Mesodermal cell (in vitro differentiated cells): Measurements from ENCODE around the gene CD3D.

Experiments used
- H3K27ac ChIP-seq: 2 replicates; pipeline ENCODE4 v1.7.0; 2013; ENCODE audit warnings: mild to moderate bottlenecking, low read depth, low read length, moderate library complexity; ENCODE audit not compliant: severe bottlenecking
- H3K36me3 ChIP-seq: 2 replicates; pipeline ENCODE4 v1.7.1; 2013; ENCODE audit warnings: mild to moderate bottlenecking, low read length, moderate library complexity; ENCODE audit not compliant: control insufficient read depth, insufficient read depth
- H3K4me1 ChIP-seq: one replicate; pipeline ENCODE4 v1.7.1; 2013; ENCODE audit warnings: mild to moderate bottlenecking, low read length; ENCODE audit not compliant: insufficient read depth, control insufficient read depth, poor library complexity, severe bottlenecking
- H3K4me3 ChIP-seq: 2 replicates; pipeline ENCODE4 v1.7.0; 2013; ENCODE audit warnings: low read length, control low read depth, mild to moderate bottlenecking; ENCODE audit not compliant: insufficient read depth, poor library complexity, severe bottlenecking; ENCODE audit errors: extremely low read depth
- H3K9me3 ChIP-seq: 2 replicates; pipeline ENCODE4 v1.7.1; 2013; ENCODE audit warnings: mild to moderate bottlenecking, low read length, moderate library complexity; ENCODE audit not compliant: control insufficient read depth
- whole genome bisulfite sequencing, 2 experiments: methylation state at CpG; one replicate each; pipeline ENCODE4 v1.1.5; 2013; ENCODE audit warnings: missing lambda C conversion rate in 2 of 2; ENCODE audit not compliant: insufficient coverage in 2 of 2; 5-methylcytosine and 5-hydroxymethylcytosine counted together

The CD3D gene

GRCh38 chr11:118339281-118339961, 3.1 kb downstream of the CD3D start:
- Histone ChIP-seq H3K4me3 (no peak overlapping the region), H3K36me3 (no peaks in the 10 kb centered on the region), H3K27ac (no peak overlapping the region), H3K4me1 (no peaks in the 10 kb centered on the region), H3K9me3 (no peaks in the 10 kb centered on the region)
- WGBS, 2 experiments: 89 to 93% methylated on average over 4 of the region's 5 CpGs

- Histone ChIP-seq H3K4me1 (no peaks in the 10 kb centered on the region), H3K27ac (no peak overlapping the region)
- WGBS, 2 experiments: 83 to 88% methylated on average over 5 to 6 of the region's 7 CpGs
These were observed 3.9 kb downstream of the CD3D start for GRCh38 chr11:118338637-118339061.

GRCh38 chr11:118334745-118335144, 7.8 kb downstream of the CD3D start:
- Histone ChIP-seq H3K36me3 (no peaks in the 10 kb centered on the region), H3K4me3 (no peak overlapping the region), H3K27ac (no peak overlapping the region), H3K4me1 (no peaks in the 10 kb centered on the region), H3K9me3 (peaks cover 3% of the 10 kb centered on the region)
- WGBS, 2 experiments: no CpG with 5 or more reads among the region's 1 CpG

More at GRCh38 chr11:118338637-118339061, 3.9 kb downstream of the CD3D start:
- Histone ChIP-seq H3K4me3 (no peak overlapping the region), H3K9me3 (no peaks in the 10 kb centered on the region), H3K36me3 (no peaks in the 10 kb centered on the region)

GRCh38 chr11:118328745-118329144, 13.8 kb downstream of the CD3D start:
- H3K4me3 ChIP-seq: no peak overlapping the region
- H3K36me3 ChIP-seq: no peaks in the 10 kb centered on the region
- peaks cover 3% of the 10 kb centered on the region for H3K9me3 ChIP-seq
- H3K4me1 ChIP-seq: no peaks in the 10 kb centered on the region
- no peak overlapping the region for H3K27ac ChIP-seq

- Histone ChIP-seq H3K27ac (no peak overlapping the region), H3K4me3 (no peak overlapping the region), H3K4me1 (no peaks in the 10 kb centered on the region), H3K36me3 (no peaks in the 10 kb centered on the region), H3K9me3 (no peaks in the 10 kb centered on the region)
These were observed 17.2 kb downstream of the CD3D start for GRCh38 chr11:118325283-118325682.

GRCh38 chr11:118322721-118323120, 19.8 kb downstream of the CD3D start:
- Histone ChIP-seq H3K27ac (no peak overlapping the region), H3K9me3 (no peaks in the 10 kb centered on the region), H3K36me3 (no peaks in the 10 kb centered on the region), H3K4me1 (peaks cover 3% of the 10 kb centered on the region), H3K4me3 (no peak overlapping the region)
- WGBS, 2 experiments: 97 to 99% methylated on average over 10 to 19 of the region's 19 CpGs

- no peaks in the 10 kb centered on the region for H3K9me3 ChIP-seq
- H3K36me3 ChIP-seq: no peaks in the 10 kb centered on the region
- no peak overlapping the region for H3K4me3 ChIP-seq
- peaks cover 3% of the 10 kb centered on the region for H3K4me1 ChIP-seq
- WGBS, 2 experiments: 100% methylated on average over 1 of the region's 5 CpGs
- no peak overlapping the region for H3K27ac ChIP-seq
These were observed 21.0 kb downstream of the CD3D start for GRCh38 chr11:118321386-118322082.

- Histone ChIP-seq H3K4me1 (peaks cover 9% of the 10 kb centered on the region), H3K4me3 (no peak overlapping the region), H3K27ac (no peak overlapping the region), H3K9me3 (no peaks in the 10 kb centered on the region), H3K36me3 (no peaks in the 10 kb centered on the region)
- 90 to 91% methylated on average over 3 of the region's 3 CpGs for WGBS, 2 experiments
These were observed 22.0 kb downstream of the CD3D start for GRCh38 chr11:118320515-118320914.

- H3K9me3 ChIP-seq: no peaks in the 10 kb centered on the region
- 86% methylated on average over 1 of the region's 1 CpG; no CpG with 5 or more reads in 1 of the 2 experiments for WGBS, 2 experiments
These were observed 23.2 kb downstream of the CD3D start for GRCh38 chr11:118319337-118319707.

GRCh38 chr11:118318581-118319336, 23.7 kb downstream of the CD3D start:
- 93 to 95% methylated on average over 9 of the region's 11 CpGs for WGBS, 2 experiments
- H3K4me1 ChIP-seq: peaks cover 15% of the 10 kb centered on the region
- no peak overlapping the region for H3K27ac ChIP-seq
- H3K9me3 ChIP-seq: no peaks in the 10 kb centered on the region
- no peak overlapping the region for H3K4me3 ChIP-seq
- H3K36me3 ChIP-seq: no peaks in the 10 kb centered on the region

More at GRCh38 chr11:118319337-118319707, 23.2 kb downstream of the CD3D start:
- Histone ChIP-seq H3K4me1 (peaks cover 15% of the 10 kb centered on the region), H3K4me3 (no peak overlapping the region), H3K36me3 (no peaks in the 10 kb centered on the region), H3K27ac (no peak overlapping the region)
